HAP-1 (cell line): ENCODE results near the gene RDH13.
"Not testable (repeated sequence)": the region's sequence is repeated elsewhere in the genome, so short reads cannot be mapped to it uniquely, and the experiment has no call there.

Experiments used
- DNase-seq, 2 experiments: peaks; one replicate each; pipeline ENCODE4 v3.0.0-alpha.2; 2016 to 2020; ENCODE audit warnings: low spot score in 2 of 2
- H3K27me3 ChIP-seq: fragments of 250-450 bp; sonication (Bioruptor Pico); 2 replicates; pipeline ENCODE4 v1.5.1; 2020; ENCODE audit warnings: low read depth, mild to moderate bottlenecking, moderate library complexity
- H3K36me3 ChIP-seq: fragments of 250-450 bp; sonication (Bioruptor Pico); replicated peaks from 2 replicates; pipeline ENCODE4 v1.5.1; 2020; ENCODE audit warnings: mild to moderate bottlenecking
- H3K4me1 ChIP-seq: fragments of 250-450 bp; sonication (Bioruptor Pico); 2 replicates; pipeline ENCODE4 v1.5.1; 2020; ENCODE audit warnings: mild to moderate bottlenecking
- H3K4me3 ChIP-seq: fragments of 250-450 bp; sonication (Bioruptor Pico); 2 replicates; pipeline ENCODE4 v1.5.1; 2020; ENCODE audit warnings: mild to moderate bottlenecking, moderate library complexity
- H3K9me3 ChIP-seq: fragments of 250-450 bp; sonication (Bioruptor Pico); 2 replicates; pipeline ENCODE4 v1.5.1; 2020; ENCODE audit warnings: mild to moderate bottlenecking, moderate library complexity
- in situ Hi-C: fragments of 300-500 bp; cut with MboI; formaldehyde crosslinking; loops from 3 replicates; pipeline ENCODE4 v1.14.3; 2020; ENCODE audit warnings: low sequenced_read_pairs, inconsistent platforms, mixed read lengths

RDH13 gene

DNA sequence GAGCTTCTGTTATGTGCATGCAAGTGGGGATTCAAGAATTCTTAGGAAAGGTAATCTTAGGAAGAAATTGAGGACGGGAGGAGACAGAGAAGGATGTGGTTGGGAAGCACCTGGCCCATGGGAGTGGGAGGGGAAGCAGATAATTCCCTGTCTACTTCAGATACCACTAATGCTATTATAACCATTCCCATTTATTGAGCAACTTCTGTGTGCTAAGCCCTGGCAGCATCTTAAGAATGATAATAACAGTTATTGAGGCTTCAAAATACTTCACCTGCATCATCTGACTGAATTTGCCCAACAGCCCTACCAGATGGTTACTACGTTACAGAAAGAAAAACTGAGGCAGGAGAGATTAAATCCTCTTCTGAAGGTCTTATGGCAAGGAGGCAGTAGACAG, 14.2 kb upstream of the RDH13 start:
- Histone ChIP-seq H3K4me3 (no peak overlapping the region), H3K36me3 (no peaks in the 10 kb centered on the region), H3K9me3 (no peaks in the 10 kb centered on the region), H3K27me3 (no peaks in the 10 kb centered on the region; the same call in 1 of the 2 replicates), H3K4me1 (peaks cover 14% of the 10 kb centered on the region)
- in situ Hi-C loops: no loop called here
- no peak for DNase-seq

DNA sequence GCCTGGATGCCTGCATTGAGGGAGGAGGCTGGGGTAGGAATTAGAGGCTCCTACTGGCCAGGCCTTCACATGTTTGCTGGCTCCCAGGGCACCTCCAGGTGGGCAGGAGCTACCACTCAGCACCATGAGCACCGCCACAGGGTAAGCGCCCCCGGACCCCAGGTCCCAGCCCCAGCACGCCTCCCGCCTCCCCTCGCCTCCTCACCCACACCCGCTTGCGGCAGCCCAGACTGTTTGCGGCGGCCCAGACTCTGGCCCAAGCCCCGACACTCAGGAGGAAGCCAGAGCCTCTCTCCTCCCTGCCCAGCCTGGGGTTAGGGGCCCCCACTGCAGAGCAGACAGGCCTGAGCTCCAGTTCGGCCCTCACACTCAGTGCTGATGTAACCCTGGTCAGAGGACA, 13.4 kb upstream of the RDH13 start:
- peaks cover 10% of the 10 kb centered on the region for H3K4me1 ChIP-seq
- H3K4me3 ChIP-seq: no peak overlapping the region
- DNase-seq: no peak
- H3K9me3 ChIP-seq: no peaks in the 10 kb centered on the region
- no peaks in the 10 kb centered on the region for H3K36me3 ChIP-seq
- in situ Hi-C loops: no loop called here
- peaks cover 2% of the 10 kb centered on the region for H3K27me3 ChIP-seq

DNA sequence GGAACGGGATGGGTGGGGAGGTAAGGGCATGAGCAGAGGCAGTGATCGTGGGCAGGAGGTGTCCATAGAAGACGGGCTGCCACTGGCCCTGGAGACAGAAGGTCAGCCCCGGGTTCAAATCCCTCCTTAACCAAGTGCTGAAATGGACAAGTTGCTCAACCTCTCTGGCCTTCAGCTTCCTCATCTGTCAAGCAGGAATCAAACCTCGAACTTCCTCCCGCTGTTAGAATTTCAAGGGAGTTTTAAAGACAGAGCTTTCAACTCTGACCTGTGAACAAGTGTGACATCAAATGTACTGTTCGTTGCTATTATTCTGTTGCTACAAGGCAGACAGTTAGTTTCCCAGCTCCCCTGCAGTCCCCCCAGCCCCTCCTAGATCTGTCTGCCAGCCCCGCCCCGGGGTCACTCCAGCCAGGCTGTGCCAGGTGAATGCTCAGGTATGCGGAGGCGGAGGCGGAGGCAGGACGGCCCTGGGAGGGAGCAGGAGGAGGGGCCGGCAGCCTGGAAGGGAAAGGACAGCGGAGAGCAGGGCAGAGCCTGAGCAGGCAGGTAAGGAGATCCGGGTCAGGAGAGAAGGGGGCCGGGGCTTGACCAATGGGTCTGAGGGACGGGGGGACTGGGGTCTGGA, 12.5 kb upstream of the RDH13 start, which contains the start of gene EPS8L1:
Gene EPS8L1 (plus strand): TSS at position 499 of the 628 bp plus-strand sequence. CDS start 576 bp downstream, outside the sequence.
- H3K36me3 ChIP-seq: no peaks in the 10 kb centered on the region
- H3K4me1 ChIP-seq: peaks cover 6% of the 10 kb centered on the region
- H3K27me3 ChIP-seq: peaks cover 9% of the 10 kb centered on the region
- H3K9me3 ChIP-seq: no peaks in the 10 kb centered on the region
- no peak within 1 kb of the TSS for H3K4me3 ChIP-seq
- DNase-seq: no peak
- in situ Hi-C loops: no loop called here

DNA sequence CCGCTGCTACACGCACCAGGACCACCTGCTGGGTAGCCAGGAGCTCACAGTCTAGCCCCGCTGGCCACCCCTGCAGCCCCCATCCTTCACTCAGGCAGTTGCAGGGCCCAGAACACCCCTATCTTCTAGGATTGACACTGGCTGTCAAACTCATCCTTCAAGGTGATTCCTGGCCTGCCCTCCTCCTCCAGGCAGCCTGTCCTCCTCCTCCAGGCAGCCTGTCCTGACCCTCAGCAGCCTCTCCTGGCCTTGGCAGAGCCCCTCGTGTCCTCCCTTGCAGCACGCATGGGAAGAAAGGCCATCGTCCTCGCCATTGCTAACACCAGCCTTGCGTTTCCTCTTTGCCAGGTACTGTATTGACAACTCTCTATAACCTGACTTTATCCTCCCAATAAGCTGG, 9.0 kb upstream of the RDH13 start:
- Histone ChIP-seq H3K4me3 (no peak overlapping the region), H3K4me1 (no peaks in the 10 kb centered on the region), H3K27me3 (peaks cover 39% of the 10 kb centered on the region), H3K9me3 (no peaks in the 10 kb centered on the region), H3K36me3 (no peaks in the 10 kb centered on the region)
- in situ Hi-C loops: no loop called here
- no peak for DNase-seq

DNA sequence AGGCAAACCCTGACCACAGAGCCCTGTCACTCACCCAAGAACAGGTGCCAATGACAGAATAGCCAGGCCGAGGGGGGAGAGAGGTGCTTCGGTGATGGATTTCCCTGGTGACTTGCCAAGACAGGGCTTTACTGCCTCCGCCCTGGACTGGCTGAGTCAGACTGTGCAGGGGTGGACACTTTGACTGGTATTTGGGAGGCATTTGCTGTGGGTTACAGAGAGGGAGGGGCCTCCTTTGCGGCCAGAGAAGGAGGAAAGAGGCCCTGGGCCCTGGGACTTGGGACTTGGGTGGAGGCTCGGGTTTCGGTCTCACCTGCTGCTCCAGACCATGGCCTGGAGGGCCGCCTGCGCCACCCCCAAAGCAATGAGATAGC, 8.2 kb upstream of the RDH13 start:
- Histone ChIP-seq H3K4me1 (no peaks in the 10 kb centered on the region), H3K36me3 (no peaks in the 10 kb centered on the region), H3K4me3 (no peak overlapping the region), H3K27me3 (peaks cover 42% of the 10 kb centered on the region), H3K9me3 (no peaks in the 10 kb centered on the region)
- no peak for DNase-seq
- in situ Hi-C loops: no loop called here

DNA sequence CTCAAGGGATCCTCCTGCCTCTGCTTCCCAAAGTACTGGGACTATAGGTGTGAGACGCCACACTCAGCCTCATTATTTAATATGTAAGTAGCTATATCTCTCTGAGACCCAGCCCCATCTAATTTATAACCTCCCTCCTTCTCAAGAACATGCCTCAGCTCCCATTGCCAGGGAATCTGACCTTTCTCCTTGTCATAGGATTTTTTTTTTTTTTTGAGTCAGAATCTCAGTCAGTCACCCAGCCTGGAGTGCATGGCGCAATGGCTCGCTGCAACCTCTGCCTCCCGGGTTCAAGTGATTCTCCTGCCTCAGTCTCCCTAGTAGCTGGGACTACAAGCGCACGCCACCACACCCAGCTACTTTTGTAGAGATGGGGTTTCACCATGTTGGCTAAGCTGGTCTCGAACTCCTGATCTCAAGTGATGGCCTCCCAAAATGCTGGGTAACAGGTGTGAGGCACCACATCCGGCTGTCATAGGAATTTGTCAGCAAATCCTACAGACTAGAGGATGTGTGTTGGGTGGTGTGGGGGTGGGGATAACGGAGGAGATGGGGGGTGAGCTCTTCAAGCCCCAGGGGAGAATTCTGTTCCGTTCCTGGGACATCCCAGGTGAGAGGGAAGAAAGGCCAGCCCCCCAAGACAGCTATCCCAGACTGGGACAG, 7.6 kb upstream of the RDH13 start:
- no peak overlapping the region for H3K4me3 ChIP-seq
- no peaks in the 10 kb centered on the region for H3K9me3 ChIP-seq
- no peak for DNase-seq
- in situ Hi-C loops: no loop called here
- no peaks in the 10 kb centered on the region for H3K4me1 ChIP-seq
- H3K27me3 ChIP-seq: peaks cover 47% of the 10 kb centered on the region
- no peaks in the 10 kb centered on the region for H3K36me3 ChIP-seq

DNA sequence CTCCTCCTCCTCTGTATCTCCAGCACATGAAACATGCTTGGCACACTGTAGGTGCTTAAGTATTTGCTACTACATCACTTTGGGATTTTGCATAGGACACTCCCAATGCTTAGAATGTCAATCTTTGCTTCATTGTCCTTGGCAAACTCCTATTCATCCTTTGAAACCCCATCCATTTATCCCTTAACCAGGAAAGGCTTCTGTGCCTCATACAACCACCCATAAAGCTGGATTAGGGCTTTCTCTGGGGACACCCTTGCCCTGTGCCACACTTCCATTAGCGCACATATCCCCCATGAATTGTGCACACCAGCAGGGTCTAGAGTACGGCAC, 6.9 kb upstream of the RDH13 start:
- in situ Hi-C loops: no loop called here
- peaks cover 53% of the 10 kb centered on the region for H3K27me3 ChIP-seq
- no peaks in the 10 kb centered on the region for H3K36me3 ChIP-seq
- no peak overlapping the region for H3K4me3 ChIP-seq
- DNase-seq: no peak
- no peaks in the 10 kb centered on the region for H3K9me3 ChIP-seq
- H3K4me1 ChIP-seq: no peaks in the 10 kb centered on the region

DNA sequence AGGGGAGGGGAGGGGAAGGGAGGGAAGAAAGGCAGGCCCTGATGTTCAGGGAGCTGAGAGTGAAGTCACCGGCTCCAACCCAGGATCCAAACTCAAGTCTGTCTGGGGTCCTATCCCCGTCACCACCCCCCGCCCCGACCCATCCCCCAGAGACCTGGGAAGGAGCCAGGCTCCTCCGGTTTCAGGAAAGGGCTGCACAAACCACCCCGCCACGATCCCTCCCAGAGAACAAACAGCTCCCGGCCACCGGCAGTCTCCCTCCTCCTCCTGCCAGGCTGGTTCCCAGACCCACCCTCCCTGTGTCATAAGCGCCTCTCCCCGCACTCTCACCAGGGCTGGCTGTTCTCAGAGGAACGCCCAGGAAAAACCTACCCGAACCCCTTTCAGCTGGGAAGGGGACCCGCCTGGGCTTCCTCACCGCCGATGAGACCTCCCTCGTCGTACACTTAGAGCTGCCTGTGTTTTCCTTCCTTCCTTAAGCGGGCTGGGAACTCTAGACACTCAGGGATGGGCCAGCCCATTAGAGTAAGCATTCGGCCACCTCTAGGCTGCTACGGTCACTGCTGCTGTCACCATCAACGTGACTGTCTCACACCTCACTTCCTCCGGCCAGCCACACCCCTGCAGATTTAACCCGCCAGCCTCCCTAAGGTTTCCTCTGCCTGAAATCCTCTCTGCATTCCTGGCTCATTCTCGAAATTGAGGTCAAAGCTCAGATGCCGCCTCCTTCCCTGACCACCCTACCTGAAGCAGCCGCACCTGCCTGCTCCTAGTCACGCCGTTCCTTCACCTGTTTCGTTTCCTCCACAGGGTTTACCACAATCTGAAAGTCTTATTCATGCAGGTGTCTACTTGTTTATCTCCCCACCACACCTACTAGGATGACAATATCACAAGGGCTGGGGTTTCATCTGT, 6.3 kb upstream of the RDH13 start:
- in situ Hi-C loops: no loop called here
- H3K27me3 ChIP-seq: peaks cover 53% of the 10 kb centered on the region
- DNase-seq: no peak

DNA sequence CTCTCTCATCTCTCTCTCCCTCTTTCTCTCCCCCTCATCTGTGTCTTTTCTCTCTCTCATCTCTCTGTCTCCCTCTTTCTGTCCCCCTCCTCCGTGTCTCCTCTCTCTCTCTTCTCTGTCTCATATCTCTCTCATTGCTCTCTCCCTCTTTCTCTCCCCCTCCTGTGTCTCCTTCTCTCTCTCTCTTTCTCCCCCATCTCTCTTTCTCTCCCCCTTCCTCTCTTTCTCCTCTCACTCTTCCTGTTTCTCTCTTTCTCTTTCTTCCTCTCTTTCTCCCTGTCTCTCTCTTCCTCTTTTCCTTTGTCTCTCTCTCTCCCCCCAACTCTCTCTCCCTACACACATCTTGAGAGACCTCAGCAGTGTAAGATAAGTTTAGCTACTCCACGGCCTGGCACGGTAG, 4.9 kb upstream of the RDH13 start:
- peaks cover 53% of the 10 kb centered on the region for H3K27me3 ChIP-seq
- no peaks in the 10 kb centered on the region for H3K36me3 ChIP-seq
- in situ Hi-C loops: no loop called here
- no peaks in the 10 kb centered on the region for H3K9me3 ChIP-seq
- no peak for DNase-seq
- no peak overlapping the region for H3K4me3 ChIP-seq
- H3K4me1 ChIP-seq: no peaks in the 10 kb centered on the region

More for the DNA sequence above, 6.3 kb upstream of the RDH13 start:
- Histone ChIP-seq H3K36me3 (no peaks in the 10 kb centered on the region), H3K4me1 (no peaks in the 10 kb centered on the region), H3K9me3 (no peaks in the 10 kb centered on the region), H3K4me3 (no peak overlapping the region; the same call in 1 of the 2 replicates)

DNA sequence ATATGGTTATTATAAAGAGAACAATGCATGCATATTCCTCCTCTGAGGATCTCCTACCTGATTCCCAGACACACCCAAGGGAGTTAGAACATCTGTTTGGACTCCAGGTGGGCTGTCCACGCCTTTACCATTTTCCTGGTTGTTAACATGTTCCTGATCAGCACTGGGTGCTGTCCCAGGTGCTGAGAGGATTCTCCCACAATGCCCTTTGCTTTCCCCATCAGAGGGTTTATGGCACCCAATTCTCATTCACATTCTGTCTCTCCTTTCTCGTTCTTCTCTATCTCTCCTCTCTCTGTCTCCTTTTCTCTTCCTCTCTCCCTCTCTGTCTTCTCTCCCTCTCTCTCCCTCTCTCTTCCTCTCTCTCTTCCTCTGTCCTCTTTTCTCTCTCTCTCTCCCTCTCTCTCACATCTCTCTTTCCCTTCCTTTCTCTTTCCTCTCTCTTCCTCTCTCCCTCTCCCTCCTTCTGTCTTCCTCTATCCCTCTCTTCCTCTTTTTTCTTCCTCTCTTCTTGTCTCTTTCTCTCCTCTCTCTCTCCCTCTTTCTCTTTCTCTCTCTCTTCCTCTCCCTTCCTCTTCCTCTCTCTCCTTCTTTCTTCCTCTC, 3.3 kb upstream of the RDH13 start:
- peaks cover 2% of the 10 kb centered on the region; the same call in 1 of the 2 replicates for H3K36me3 ChIP-seq
- no peaks in the 10 kb centered on the region; the same call in 1 of the 2 replicates for H3K4me1 ChIP-seq
- H3K27me3 ChIP-seq: peaks cover 50% of the 10 kb centered on the region
- H3K4me3 ChIP-seq: no peak overlapping the region
- in situ Hi-C loops: no loop called here
- H3K9me3 ChIP-seq: no peaks in the 10 kb centered on the region
- no peak for DNase-seq

DNA sequence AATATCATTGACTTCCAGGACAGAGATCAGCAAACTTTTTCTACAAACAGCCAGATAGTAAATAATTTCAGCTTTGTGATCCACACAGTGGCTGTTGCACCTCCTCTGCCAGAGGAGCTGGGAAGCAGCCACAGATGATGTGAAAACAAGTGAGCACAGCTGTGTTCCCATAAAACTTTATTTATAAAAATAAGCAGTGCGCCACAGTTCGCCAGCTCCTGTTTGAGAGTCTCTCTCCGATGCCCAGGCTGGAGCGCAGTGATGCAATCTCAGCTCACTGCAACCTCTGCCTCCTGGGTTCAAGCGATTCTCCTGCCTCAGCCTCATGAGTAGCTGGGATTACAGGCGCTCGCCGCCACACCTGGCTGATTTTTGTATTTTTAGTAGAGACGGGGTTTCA, 2.6 kb upstream of the RDH13 start:
- H3K9me3 ChIP-seq, H3K36me3 ChIP-seq, H3K4me1 ChIP-seq, in situ Hi-C loops, H3K4me3 ChIP-seq, DNase-seq: not testable (repeated sequence)
- peaks cover 44% of the 10 kb centered on the region for H3K27me3 ChIP-seq

DNA sequence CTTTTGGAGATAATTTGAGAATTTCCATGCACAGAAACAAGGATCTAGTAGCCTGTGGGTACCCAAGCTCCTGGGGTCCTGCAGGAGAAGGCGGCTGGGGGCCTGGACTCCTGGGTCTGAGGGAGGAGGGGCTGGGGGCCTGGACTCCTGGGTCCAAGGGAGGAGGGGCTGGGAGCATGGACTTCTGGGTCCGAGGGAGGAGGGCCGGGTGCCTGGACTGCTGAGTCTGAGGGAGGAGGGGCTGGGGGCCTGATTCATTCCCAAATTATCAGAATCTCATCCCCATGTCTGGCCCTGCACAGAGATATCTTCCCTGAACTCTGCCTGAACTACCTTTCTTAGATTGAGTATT, 520 bp upstream of the RDH13 start:
- no peaks in the 10 kb centered on the region for H3K9me3 ChIP-seq
- peaks cover 29% of the 10 kb centered on the region for H3K27me3 ChIP-seq
- no peaks in the 10 kb centered on the region; the same call in 1 of the 2 replicates for H3K4me1 ChIP-seq
- in situ Hi-C loops: no loop called here
- DNase-seq: no peak
- H3K36me3 ChIP-seq: peaks cover 16% of the 10 kb centered on the region; the same call in 1 of the 2 replicates
- H3K4me3 ChIP-seq: peak overlapping the region; percentile 5

DNA sequence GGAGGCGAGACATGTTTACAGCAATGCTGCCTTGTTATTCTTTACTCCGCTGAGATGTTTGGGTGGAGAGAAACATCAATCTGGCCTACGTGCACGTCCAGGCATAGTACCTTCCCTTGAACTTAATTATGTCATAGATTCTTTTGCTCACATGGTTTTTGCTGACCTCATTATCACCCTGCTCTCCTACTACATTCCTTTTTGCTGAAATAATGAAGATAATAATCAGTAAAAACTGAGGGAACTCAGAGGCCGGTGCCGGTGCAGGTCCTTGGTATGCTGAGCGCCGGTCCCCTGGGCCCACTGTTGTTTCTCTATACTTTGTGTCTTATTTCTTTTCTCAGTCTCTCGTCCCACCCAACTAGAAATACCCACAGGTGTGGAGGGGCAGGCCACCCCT, 2.7 kb downstream of the RDH13 start:
- H3K4me3 ChIP-seq, H3K4me1 ChIP-seq, in situ Hi-C loops, H3K9me3 ChIP-seq, DNase-seq, H3K27me3 ChIP-seq: not testable (repeated sequence)
- H3K36me3 ChIP-seq: peaks cover 44% of the 10 kb centered on the region
